Gastroesophageal sphincter (tissue), 4 donors: Measurements from ENCODE around the gene SGTA. TPM values are rescaled to one million over a fixed set of nuclear protein-coding genes. Genes with fewer than 3 reads are reported as not detected.

ENCODE experiments used
- ATAC-seq: fragments of 150-250 bp; one replicate; pipeline ENCODE4 v1.9.1; 2016; ENCODE audit warnings: mild to moderate bottlenecking, moderate library complexity
- H3K27ac ChIP-seq, 4 donors: fragments of 200-600 bp; sonication (generic) in 3 of 4; 1 replicate in 3 of 4; 2 replicates in 1 of 4; pipeline ENCODE4 v1.5.1; 2016 to 2019
- H3K27me3 ChIP-seq: fragments of 200-600 bp; sonication (generic); one replicate; pipeline ENCODE4 v1.5.1; 2019
- H3K36me3 ChIP-seq, 2 donors: fragments of 200-600 bp; sonication (generic); one replicate each; pipeline ENCODE4 v1.5.1; 2019; ENCODE audit warnings: control low read depth in 1 of 2
- H3K4me1 ChIP-seq, 3 donors: fragments of 200-600 bp; sonication (generic); 1 replicate in 2 of 3; 2 replicates in 1 of 3; pipeline ENCODE4 v1.5.1; 2016 to 2019; ENCODE audit warnings: control low read depth in 2 of 3
- H3K4me3 ChIP-seq, 2 donors: fragments of 200-600 bp; sonication (generic); one replicate each; pipeline ENCODE4 v1.5.1; 2019; ENCODE audit warnings: mild to moderate bottlenecking in 1 of 2, moderate library complexity in 1 of 2
- H3K9me3 ChIP-seq, 3 donors: fragments of 200-600 bp; sonication (generic); one replicate each; pipeline ENCODE4 v1.5.1; 2017 to 2019; ENCODE audit warnings: control low read depth in 2 of 3
- CTCF ChIP-seq, 4 experiments: fragments of 200-600 bp in 2 of 4; fragments of 450-650 bp in 2 of 4; sonication (generic) in 1 of 4; IDR thresholded peaks; one replicate each; pipeline ENCODE4 v1.5.1; 2017 to 2019; ENCODE audit warnings: antibody characterized with exemption in 4 of 4, mild to moderate bottlenecking in 2 of 4, moderate library complexity in 2 of 4
- EP300 ChIP-seq: sonication (generic); formaldehyde crosslinking; IDR thresholded peaks from one replicate; pipeline ENCODE4 v1.6.1; 2017; ENCODE audit warnings: antibody characterized with exemption, mild to moderate bottlenecking
- POLR2A ChIP-seq, 2 donors: fragments of 450-650 bp; IDR thresholded peaks; one replicate each; pipeline ENCODE4 v1.6.1; 2017; ENCODE audit warnings: antibody characterized with exemption in 2 of 2, mild to moderate bottlenecking in 2 of 2, moderate library complexity in 1 of 2
- POLR2AphosphoS5 ChIP-seq: sonication (generic); formaldehyde crosslinking; IDR thresholded peaks from one replicate; pipeline ENCODE4 v1.6.1; 2017; ENCODE audit warnings: antibody characterized with exemption
- WGBS, 2 donors: methylation state at CpG; one replicate each; pipeline ENCODE4 v1.1.5; 2018; ENCODE audit warnings: low coverage in 1 of 2; 5-methylcytosine and 5-hydroxymethylcytosine counted together
- total RNA-seq, 4 donors: library from RNA; depleted of rRNA; stranded (reverse); fragments of >200 nt; gene quantifications; one replicate each; pipeline ENCODE4 v1.1.0, GENCODE V29; 2016

SGTA gene
- total RNA-seq, 4 donors from 2014 or later: 45.3 to 65.5 (median 47.2) TPM

- H3K27ac ChIP-seq: no peak overlapping the region
- H3K36me3 ChIP-seq: peaks cover 0 to 55% of the 10 kb centered on the region in 2 donors
- 91 to 100% methylated on average over 4 to 6 of the region's 15 CpGs for WGBS, 2 donors
- H3K4me1 ChIP-seq: peaks cover 0 to 21% (median 6%) of the 10 kb centered on the region in 3 donors
- no peak overlapping the region for H3K4me3 ChIP-seq
- no peaks in the 10 kb centered on the region for H3K9me3 ChIP-seq
- ATAC-seq: no peak
- TF ChIP-seq CTCF (IDR thresholded peaks at IDR 0.05): no peak
- TF ChIP-seq POLR2AphosphoS5: no peak
- TF ChIP-seq POLR2A (IDR thresholded peaks at IDR 0.05): no peak
- no peak for TF ChIP-seq EP300
- peaks cover 11% of the 10 kb centered on the region for H3K27me3 ChIP-seq
Measured at GRCh38 chr19:2736550-2737190, 46.4 kb downstream of the SGTA start.

- no peaks in the 10 kb centered on the region for H3K9me3 ChIP-seq
- no peak overlapping the region for H3K27ac ChIP-seq
- peaks cover 0 to 21% (median 6%) of the 10 kb centered on the region in 3 donors for H3K4me1 ChIP-seq
- H3K4me3 ChIP-seq: no peak overlapping the region
- no CpG with 5 or more reads among the region's 12 CpGs for WGBS, 2 donors
- H3K27me3 ChIP-seq: no peaks in the 10 kb centered on the region
- TF ChIP-seq POLR2A (IDR thresholded peaks at IDR 0.05) (no peak), EP300 (no peak), CTCF (IDR thresholded peaks at IDR 0.05) (no peak), POLR2AphosphoS5 (no peak)
- no peak for ATAC-seq
- H3K36me3 ChIP-seq: peaks cover 0 to 59% of the 10 kb centered on the region in 2 donors
Measured at GRCh38 chr19:2735374-2735773, 47.7 kb downstream of the SGTA start.

- Histone ChIP-seq H3K27ac (no peak overlapping the region), H3K4me1 (peaks cover 0 to 21% (median 6%) of the 10 kb centered on the region in 3 donors), H3K4me3 (no peak overlapping the region), H3K36me3 (peaks cover 0 to 59% of the 10 kb centered on the region in 2 donors), H3K27me3 (no peaks in the 10 kb centered on the region), H3K9me3 (no peaks in the 10 kb centered on the region)
- no peak for ATAC-seq
- no peak for TF ChIP-seq POLR2A (IDR thresholded peaks at IDR 0.05)
- TF ChIP-seq EP300: no peak
- no peak for TF ChIP-seq CTCF (IDR thresholded peaks at IDR 0.05)
- no peak for TF ChIP-seq POLR2AphosphoS5
- 86 to 100% methylated on average over 1 to 16 of the region's 26 CpGs for WGBS, 2 donors
Measured at GRCh38 chr19:2734589-2735288, 48.3 kb downstream of the SGTA start.

- no peak overlapping the region for H3K4me3 ChIP-seq
- no peaks in the 10 kb centered on the region for H3K9me3 ChIP-seq
- peaks cover 0 to 15% (median 2%) of the 10 kb centered on the region in 3 donors for H3K4me1 ChIP-seq
- no peak for TF ChIP-seq CTCF (IDR thresholded peaks at IDR 0.05)
- TF ChIP-seq POLR2AphosphoS5: no peak
- TF ChIP-seq POLR2A (IDR thresholded peaks at IDR 0.05): no peak
- no peak for TF ChIP-seq EP300
- no peak overlapping the region for H3K27ac ChIP-seq
- no peak for ATAC-seq
- peaks cover 0 to 59% of the 10 kb centered on the region in 2 donors for H3K36me3 ChIP-seq
- WGBS, 2 donors: 81 to 86% methylated on average over 9 to 16 of the region's 35 CpGs
- H3K27me3 ChIP-seq: no peaks in the 10 kb centered on the region
Measured at GRCh38 chr19:2733930-2734588, 49.0 kb downstream of the SGTA start.
